PFSK-1 (cell line): Measurements from ENCODE around the gene IGF2BP3.
A peak's percentile ranks its signal among the peaks of the same experiment; 100 is the strongest.

Experiments
- POLR2AphosphoS5 ChIP-seq: IDR thresholded peaks from 2 replicates; pipeline ENCODE4 v1.6.1; 2012; ENCODE audit warnings: low read depth, mild to moderate bottlenecking, control low read depth, low read length, moderate library complexity
- SIN3A ChIP-seq: IDR thresholded peaks from 2 replicates; pipeline ENCODE4 v1.6.1; 2012; ENCODE audit warnings: mild to moderate bottlenecking, low read length, moderate library complexity, borderline replicate concordance; ENCODE audit not compliant: insufficient read depth
- TAF1 ChIP-seq: IDR thresholded peaks from 2 replicates; pipeline ENCODE4 v1.6.1; 2012; ENCODE audit warnings: low read length, control low read depth, borderline replicate concordance; ENCODE audit not compliant: insufficient read depth

- TF ChIP-seq POLR2AphosphoS5: no peak
- TF ChIP-seq TAF1: peak; percentile 21; the same call in 1 of the 2 replicates
- TF ChIP-seq SIN3A: peak; percentile 73; the same call in 1 of the 2 replicates
Measured at GRCh38 chr7:23347682-23348180, 122.6 kb downstream of the IGF2BP3 start.
